H9 (cell line): ENCODE data around the gene DIS3L2. TPM values are rescaled to one million over a fixed set of nuclear protein-coding genes. Genes with fewer than 3 reads are reported as not detected.
"Not testable (repeated sequence)": the region's sequence is repeated elsewhere in the genome, so short reads cannot be mapped to it uniquely, and the experiment has no call there.

Experiments used
- DNase-seq: peaks from one replicate; pipeline ENCODE4 v3.0.0-alpha.2; 2017
- H2AFZ ChIP-seq: one replicate; pipeline ENCODE4 v1.6.1; 2013; ENCODE audit warnings: mild to moderate bottlenecking, low read length, control low read depth, moderate library complexity
- H2AK5ac ChIP-seq: 2 replicates; pipeline ENCODE4 v1.6.1; 2013; ENCODE audit warnings: low read length, control low read depth, mixed read lengths; ENCODE audit not compliant: insufficient read length
- H2BK120ac ChIP-seq: one replicate; pipeline ENCODE4 v1.6.1; 2013; ENCODE audit warnings: low read depth, mild to moderate bottlenecking, low read length, control low read depth, inconsistent platforms; ENCODE audit not compliant: poor library complexity, severe bottlenecking
- H2BK12ac ChIP-seq: 2 replicates; pipeline ENCODE4 v1.6.1; 2013; ENCODE audit warnings: low read length, control low read depth, mixed read lengths, low read depth; ENCODE audit not compliant: insufficient read length
- H2BK15ac ChIP-seq: 2 replicates; pipeline ENCODE4 v1.6.1; 2013; ENCODE audit warnings: low read depth, low read length, control low read depth
- H2BK20ac ChIP-seq: one replicate; pipeline ENCODE4 v1.6.1; 2013; ENCODE audit warnings: low read depth, mild to moderate bottlenecking, low read length, control low read depth, inconsistent platforms; ENCODE audit not compliant: poor library complexity, severe bottlenecking
- H2BK5ac ChIP-seq: 2 replicates; pipeline ENCODE4 v1.6.1; 2013; ENCODE audit warnings: low read length, control low read depth, mixed read lengths; ENCODE audit not compliant: insufficient read length
- H3K14ac ChIP-seq: 2 replicates; pipeline ENCODE4 v1.6.1; 2013; ENCODE audit warnings: low read length, control low read depth; ENCODE audit not compliant: insufficient read depth
- H3K18ac ChIP-seq: 2 replicates; pipeline ENCODE4 v1.6.1; 2013; ENCODE audit warnings: low read depth, mild to moderate bottlenecking, mixed read lengths, low read length, control low read depth; ENCODE audit not compliant: insufficient read length
- H3K23ac ChIP-seq: 2 replicates; pipeline ENCODE4 v1.6.1; 2013; ENCODE audit warnings: low read length, control low read depth, mixed read lengths, low read depth; ENCODE audit not compliant: insufficient read length
- H3K23me2 ChIP-seq: 2 replicates; pipeline ENCODE4 v1.6.1; 2013; ENCODE audit warnings: low read depth, mild to moderate bottlenecking, mixed read lengths, low read length, control low read depth; ENCODE audit not compliant: insufficient read length, poor library complexity, severe bottlenecking
- H3K27ac ChIP-seq: 2 replicates; pipeline ENCODE4 v1.5.1; 2013; ENCODE audit warnings: low read length, control low read depth, mixed read lengths, low read depth; ENCODE audit not compliant: insufficient read length
- H3K27me3 ChIP-seq: 2 replicates; pipeline ENCODE4 v1.6.1; 2013; ENCODE audit warnings: low read length, control low read depth, inconsistent platforms; ENCODE audit not compliant: insufficient read depth
- H3K4ac ChIP-seq: 2 replicates; pipeline ENCODE4 v1.6.1; 2013; ENCODE audit warnings: low read depth, mild to moderate bottlenecking, control low read depth, inconsistent platforms, low read length, moderate library complexity
- H3K4me1 ChIP-seq: 2 replicates; pipeline ENCODE4 v1.6.1; 2013; ENCODE audit warnings: low read length, control low read depth, inconsistent platforms; ENCODE audit not compliant: insufficient read depth
- H3K4me2 ChIP-seq: 2 replicates; pipeline ENCODE4 v1.6.1; 2013; ENCODE audit warnings: low read length, control low read depth, mixed read lengths; ENCODE audit not compliant: insufficient read length, insufficient read depth
- H3K56ac ChIP-seq: 2 replicates; pipeline ENCODE4 v1.6.1; 2013; ENCODE audit warnings: low read depth, mild to moderate bottlenecking, mixed read lengths, low read length, control low read depth; ENCODE audit not compliant: insufficient read length
- H3K79me1 ChIP-seq: 2 replicates; pipeline ENCODE4 v1.6.1; 2013; ENCODE audit warnings: low read depth, mild to moderate bottlenecking, moderate library complexity, low read length, control low read depth, inconsistent platforms; ENCODE audit not compliant: insufficient read depth, poor library complexity, severe bottlenecking
- H3K79me2 ChIP-seq: 2 replicates; pipeline ENCODE4 v1.6.1; 2013; ENCODE audit warnings: low read length, control low read depth, inconsistent platforms; ENCODE audit not compliant: insufficient read depth
- H3K9ac ChIP-seq: 2 replicates; pipeline ENCODE4 v1.6.1; 2013; ENCODE audit warnings: low read length, control low read depth, mixed read lengths; ENCODE audit not compliant: insufficient read length; ENCODE audit errors: extremely low read depth
- H3K9me3 ChIP-seq: one replicate; pipeline ENCODE4 v1.6.1; 2013; ENCODE audit warnings: low read depth, low read length, inconsistent platforms; ENCODE audit not compliant: control insufficient read depth
- H3T11ph ChIP-seq: one replicate; pipeline ENCODE4 v1.6.1; 2013; ENCODE audit warnings: mild to moderate bottlenecking, low read length, control low read depth, inconsistent platforms
- H4K20me1 ChIP-seq: one replicate; pipeline ENCODE4 v1.6.1; 2013; ENCODE audit not compliant: control insufficient read depth, insufficient read length, insufficient read depth
- H4K5ac ChIP-seq: 2 replicates; pipeline ENCODE4 v1.6.1; 2013; ENCODE audit warnings: low read depth, mild to moderate bottlenecking, mixed read lengths, low read length, control low read depth; ENCODE audit not compliant: insufficient read length
- H4K8ac ChIP-seq: replicated peaks from 2 replicates; pipeline ENCODE4 v1.6.1; 2013; ENCODE audit warnings: low read length, control low read depth, mixed read lengths, low read depth; ENCODE audit not compliant: insufficient read length
- H4K91ac ChIP-seq: 2 replicates; pipeline ENCODE4 v1.6.1; 2013; ENCODE audit warnings: low read depth, mild to moderate bottlenecking, moderate library complexity, mixed read lengths, low read length, control low read depth; ENCODE audit not compliant: insufficient read length
- H3K27ac Mint-ChIP-seq, 3 experiments: 2 replicates in 2 of 3; 3 replicates in 1 of 3; pipeline ENCODE4 v1.8.0; 2020 to 2021; ENCODE audit warnings: mixed read lengths in 3 of 3, mild to moderate bottlenecking in 1 of 3, moderate library complexity in 1 of 3
- H3K27me3 Mint-ChIP-seq: 2 replicates; pipeline ENCODE4 v1.8.0; 2021; ENCODE audit warnings: low read depth, mild to moderate bottlenecking, moderate library complexity, mixed read lengths
- H3K36me3 Mint-ChIP-seq, 3 experiments: 2 replicates in 2 of 3; 3 replicates in 1 of 3; pipeline ENCODE4 v1.8.0; 2020 to 2021; ENCODE audit warnings: low read depth in 3 of 3, mixed read lengths in 3 of 3; ENCODE audit not compliant: insufficient read depth in 1 of 3
- H3K4me1 Mint-ChIP-seq, 2 experiments: 2 replicates each; pipeline ENCODE4 v1.8.0; 2020; ENCODE audit warnings: mixed read lengths in 2 of 2
- H3K4me3 Mint-ChIP-seq, 2 experiments: 2 replicates in 1 of 2; 3 replicates in 1 of 2; pipeline ENCODE4 v1.8.0; 2020 to 2021; ENCODE audit warnings: mild to moderate bottlenecking in 2 of 2, mixed read lengths in 2 of 2, moderate library complexity in 1 of 2
- H3K9me3 Mint-ChIP-seq, 2 experiments: 2 replicates in 1 of 2; 3 replicates in 1 of 2; pipeline ENCODE4 v1.8.0; 2020; ENCODE audit warnings: mild to moderate bottlenecking in 2 of 2, mixed read lengths in 2 of 2, moderate library complexity in 1 of 2
- CTCF ChIP-seq: fragments of 200-600 bp; sonication (generic); conservative IDR thresholded peaks from 3 replicates; pipeline ENCODE4 v1.8.0; 2021; ENCODE audit warnings: antibody characterized with exemption, mild to moderate bottlenecking
- WGBS: extraction: QIAGEN DNeasy Blood & Tissue Kit; methylation state at CpG from one replicate; pipeline ENCODE4 v1.1.7; 2013; ENCODE audit warnings: missing lambda C conversion rate, low lambda C conversion rate, mixed read lengths; ENCODE audit not compliant: insufficient read length; ENCODE audit errors: extremely low coverage; 5-methylcytosine and 5-hydroxymethylcytosine counted together
- total RNA-seq: library from RNA; stranded (reverse); gene quantifications from 2 replicates; pipeline ENCODE4 v1.2.1, GENCODE V29; 2021

Gene DIS3L2
- total RNA-seq, 1 experiment from 2014 or later, result 28.1 TPM

GRCh38 chr2:232333361-232334135 is 372.0 kb downstream of the DIS3L2 start:
- Histone ChIP-seq H3K23me2 (no peaks in the 10 kb centered on the region), H4K91ac (no peak overlapping the region), H3K4ac (no peak overlapping the region), H3K79me1 (no peaks in the 10 kb centered on the region), H2AFZ (no peak overlapping the region), H3K4me2 (no peak overlapping the region), H3K27ac (no peak overlapping the region), H3K18ac (no peak overlapping the region), H4K5ac (no peak overlapping the region), H3K23ac (no peak overlapping the region), H3K27me3 (no peaks in the 10 kb centered on the region), H2AK5ac (no peak overlapping the region), H3K9ac (no peak overlapping the region), H4K20me1 (no peaks in the 10 kb centered on the region), H4K8ac (no peak overlapping the region), H2BK20ac (no peak overlapping the region), H3T11ph (no peak overlapping the region), H2BK12ac (no peak overlapping the region), H3K9me3 (no peaks in the 10 kb centered on the region), H2BK5ac (no peak overlapping the region), H2BK15ac (no peak overlapping the region), H3K14ac (no peak overlapping the region), H2BK120ac (no peak overlapping the region), H3K79me2 (no peaks in the 10 kb centered on the region), H3K4me1 (no peaks in the 10 kb centered on the region), H3K56ac (no peak overlapping the region)
- Mint-ChIP-seq H3K4me3 (no peak overlapping the region), H3K27me3 (no peaks in the 10 kb centered on the region; the same call in 1 of the 2 replicates), H3K27ac (no peak overlapping the region), H3K4me1 (peaks cover 2 to 7% of the 10 kb centered on the region in 2 experiments; a peak in 1 of 4 replicates), H3K9me3 (no peaks in the 10 kb centered on the region), H3K36me3 (no peaks in the 10 kb centered on the region; a peak in 2 of 7 replicates)
- DNase-seq, result peak; percentile 65
- WGBS, result no CpG with 5 or more reads among the region's 28 CpGs
- TF ChIP-seq CTCF, result peak; percentile 69

- not testable (repeated sequence) for H3K27ac Mint-ChIP-seq, H3K9me3 ChIP-seq, H4K5ac ChIP-seq, H3K18ac ChIP-seq, H3K56ac ChIP-seq, H3K79me1 ChIP-seq, H3T11ph ChIP-seq, H4K91ac ChIP-seq, H3K14ac ChIP-seq, H2BK15ac ChIP-seq, H4K20me1 ChIP-seq, H3K27ac ChIP-seq, H3K23me2 ChIP-seq, H2BK20ac ChIP-seq, H3K9ac ChIP-seq, H2AK5ac ChIP-seq, H3K36me3 Mint-ChIP-seq, H3K4me2 ChIP-seq, H2BK5ac ChIP-seq, H3K4me3 Mint-ChIP-seq, H3K4ac ChIP-seq, H2AFZ ChIP-seq, H4K8ac ChIP-seq, H3K9me3 Mint-ChIP-seq, H3K23ac ChIP-seq, H3K79me2 ChIP-seq, H3K27me3 Mint-ChIP-seq, H2BK12ac ChIP-seq, H3K4me1 Mint-ChIP-seq, H2BK120ac ChIP-seq, H3K27me3 ChIP-seq, H3K4me1 ChIP-seq
- peak; percentile 23 for DNase-seq
- WGBS, result no CpG with 5 or more reads among the region's 33 CpGs
Measured at GRCh38 chr2:232334136-232334884, 372.8 kb downstream of the DIS3L2 start.
